Measurements from ENCODE around the gene CDRT15.

DNA sequence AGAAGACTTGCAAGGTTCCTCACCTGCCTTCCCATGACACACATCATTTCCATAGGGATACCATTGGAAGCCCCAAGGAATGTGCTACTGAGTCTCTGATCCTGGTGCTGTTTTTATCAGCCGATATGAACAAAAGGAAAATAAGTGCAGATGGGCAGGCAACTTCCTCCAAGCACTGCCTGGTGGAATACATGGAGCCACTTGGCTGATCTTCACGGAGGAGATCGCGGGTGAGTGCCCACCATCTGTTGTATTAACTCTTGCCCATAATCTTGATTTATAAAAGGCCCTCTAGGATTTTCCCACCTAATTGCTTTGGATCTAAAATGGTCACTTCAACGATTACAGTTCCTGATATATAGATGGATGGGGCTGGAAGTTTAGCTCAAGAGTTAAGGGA, 24.7 kb upstream of the CDRT15 start:
- TF ChIP-seq POLR2A (IDR thresholded peaks at IDR 0.05) (no peak), EP300 (IDR thresholded peaks at IDR 0.05) (no peak)
- TF ChIP-seq, protein P1, sequence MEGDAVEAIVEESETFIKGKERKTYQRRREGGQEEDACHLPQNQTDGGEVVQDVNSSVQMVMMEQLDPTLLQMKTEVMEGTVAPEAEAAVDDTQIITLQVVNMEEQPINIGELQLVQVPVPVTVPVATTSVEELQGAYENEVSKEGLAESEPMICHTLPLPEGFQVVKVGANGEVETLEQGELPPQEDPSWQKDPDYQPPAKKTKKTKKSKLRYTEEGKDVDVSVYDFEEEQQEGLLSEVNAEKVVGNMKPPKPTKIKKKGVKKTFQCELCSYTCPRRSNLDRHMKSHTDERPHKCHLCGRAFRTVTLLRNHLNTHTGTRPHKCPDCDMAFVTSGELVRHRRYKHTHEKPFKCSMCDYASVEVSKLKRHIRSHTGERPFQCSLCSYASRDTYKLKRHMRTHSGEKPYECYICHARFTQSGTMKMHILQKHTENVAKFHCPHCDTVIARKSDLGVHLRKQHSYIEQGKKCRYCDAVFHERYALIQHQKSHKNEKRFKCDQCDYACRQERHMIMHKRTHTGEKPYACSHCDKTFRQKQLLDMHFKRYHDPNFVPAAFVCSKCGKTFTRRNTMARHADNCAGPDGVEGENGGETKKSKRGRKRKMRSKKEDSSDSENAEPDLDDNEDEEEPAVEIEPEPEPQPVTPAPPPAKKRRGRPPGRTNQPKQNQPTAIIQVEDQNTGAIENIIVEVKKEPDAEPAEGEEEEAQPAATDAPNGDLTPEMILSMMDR (IDR thresholded peaks at IDR 0.05) = no peak

Data from tibial nerve (tissue), 4 donors.